Measurements from ENCODE around the gene SYCP2L. TPM values are rescaled to one million over a fixed set of nuclear protein-coding genes. Genes with fewer than 3 reads are reported as not detected.

The SYCP2L gene
- total and polyA plus RNA-seq, 10 of the 15 experiments (the other 5 are each of a cell fraction or from before 2014, with no cell fraction given): 0.03 to 0.12 (median 0.04) TPM; not detected in 7

- H3K27ac ChIP-seq (ENCODE audit: control insufficient read depth, insufficient read depth): no peak overlapping the region
- H3K79me2 ChIP-seq (ENCODE audit: control insufficient read depth, insufficient read depth, low read length): no peaks in the 10 kb centered on the region
- H3K9ac ChIP-seq (ENCODE audit: control insufficient read depth, insufficient read depth, low read length): no peak overlapping the region
- no peak overlapping the region for H3K4me3 ChIP-seq
- ChIA-PET SMC1A (ENCODE audit: uncharacterized antibody, unreplicated experiment) (interaction anchor here (0.5 to 1.1 kb wide), 2 partner anchors 175 to 179 kb away, joined by 3 read pairs; no protein-coding TSS in a partner anchor), CTCF (interaction anchor here (0.7 to 1.0 kb wide), 2 partner anchors 36 to 52 kb away, joined by 3 read pairs; no protein-coding TSS in a partner anchor), POLR2A (no interaction called here), RAD21 (ENCODE audit: unreplicated experiment) (no interaction called here)
- H3K27me3 ChIP-seq (replicated peaks in 1 of 2; ENCODE audit: control insufficient read depth in 2 of 2, insufficient read depth in 2 of 2, low read length in 1 of 2): peaks cover 5 to 7% of the 10 kb centered on the region in 2 experiments; a peak in 3 of 4 replicates
- no peaks in the 10 kb centered on the region for H4K20me1 ChIP-seq (ENCODE audit: control insufficient read depth, insufficient read depth)
- H3K9me3 ChIP-seq (replicated peaks; ENCODE audit: control insufficient read depth, insufficient read depth, low read length): no peaks in the 10 kb centered on the region
- H3K36me3 ChIP-seq (ENCODE audit: control insufficient read depth in 2 of 2, insufficient read depth in 2 of 2, low read length in 1 of 2): no peaks in the 10 kb centered on the region
- no peaks in the 10 kb centered on the region for H3K4me1 ChIP-seq (ENCODE audit: control insufficient read depth, insufficient read depth, low read length)
- no peak overlapping the region for H3K4me2 ChIP-seq (ENCODE audit: control insufficient read depth, insufficient read depth)
- in situ Hi-C loops (cut with MboI) (no loop called here), intact Hi-C loops (cut with micrococcal nuclease; ENCODE audit: unreplicated experiment) (no loop called here)
- no peak for FAIRE-seq
- no peak for ATAC-seq
- 0% methylated on average over 1 of the region's 1 CpG for WGBS (ENCODE audit: insufficient coverage, insufficient replicate concordance, low lambda C conversion rate, missing lambda C conversion rate)
- H2AFZ ChIP-seq (ENCODE audit: control insufficient read depth, low read depth, low read length): no peak overlapping the region
- TF ChIP-seq SMC3 (IDR thresholded peaks at IDR 0.05; ENCODE audit: borderline replicate concordance, low read length): no peak
- TF ChIP-seq SIX5 (IDR thresholded peaks at IDR 0.05; ENCODE audit: low read depth, low read length, severe bottlenecking): no peak
- no peak for TF ChIP-seq E4F1 (IDR thresholded peaks at IDR 0.05; ENCODE audit: borderline replicate concordance, partially characterized antibody)
- no peak for TF ChIP-seq RBBP5 (conservative IDR thresholded peaks at IDR 0.05)
- TF ChIP-seq TARDBP (IDR thresholded peaks at IDR 0.05; ENCODE audit: borderline replicate concordance): no peak
- no peak for TF ChIP-seq NR2C2 (IDR thresholded peaks at IDR 0.05; ENCODE audit: borderline replicate concordance, control insufficient read depth, insufficient read length, low read depth)
- TF ChIP-seq WRNIP1 (IDR thresholded peaks at IDR 0.05; ENCODE audit: borderline replicate concordance, low read depth, low read length): no peak
- no peak for TF ChIP-seq SMAD5 (IDR thresholded peaks at IDR 0.05; ENCODE audit: low read depth)
- no peak for TF ChIP-seq JUND (IDR thresholded peaks at IDR 0.05; ENCODE audit: low read depth, low read length)
- no peak for TF ChIP-seq CTCF (IDR thresholded peaks at IDR 0.05 in 2 of 3, conservative IDR thresholded peaks at IDR 0.05 in 1 of 3; ENCODE audit: control insufficient read depth in 2 of 3, extremely low read depth in 1 of 3, insufficient read depth in 1 of 3, low read depth in 3 of 3, low read length in 3 of 3)
- TF ChIP-seq IKZF2 (IDR thresholded peaks at IDR 0.05): no peak
- TF ChIP-seq PBX3 (IDR thresholded peaks at IDR 0.05; ENCODE audit: insufficient replicate concordance, low read depth, low read length): no peak
- no peak for TF ChIP-seq HDAC2 (IDR thresholded peaks at IDR 0.05)
- no peak for TF ChIP-seq HDAC6 (IDR thresholded peaks at IDR 0.05; ENCODE audit: unreplicated experiment)
- TF ChIP-seq ETV6 (conservative IDR thresholded peaks at IDR 0.05 in 1 of 2, IDR thresholded peaks at IDR 0.05 in 1 of 2; ENCODE audit: borderline replicate concordance in 1 of 2, low read depth in 1 of 2): no peak
- TF ChIP-seq RAD51 (IDR thresholded peaks at IDR 0.05): no peak
- no peak for TF ChIP-seq NKRF (conservative IDR thresholded peaks at IDR 0.05)
- no TSS peak for BruUV-seq (replicated peaks)
- no peak for DNase-seq (ENCODE audit: low read depth, low spot score)
These were observed 129.6 kb downstream of the SYCP2L start for GRCh38 chr6:11016452-11016851.

Data from GM12878 (cell line).